Transverse colon (tissue), 4 donors: ENCODE measurements around the gene RBBP5. TPM values are rescaled to one million over a fixed set of nuclear protein-coding genes. Genes with fewer than 3 reads are reported as not detected.

ENCODE experiments used
- DNase-seq: peaks from one replicate; pipeline ENCODE4 v3.0.0-alpha.2; 2019
- H3K27ac ChIP-seq, 4 donors: fragments of 200-600 bp; sonication (generic); 2 replicates each; pipeline ENCODE4 v1.5.1; 2016 to 2018; ENCODE audit warnings: inconsistent platforms in 4 of 4
- H3K27me3 ChIP-seq: fragments of 200-600 bp; sonication (generic); 2 replicates; pipeline ENCODE4 v1.5.1; 2017; ENCODE audit warnings: inconsistent platforms
- H3K36me3 ChIP-seq, 4 donors: fragments of 200-600 bp; sonication (generic); 2 replicates each; pipeline ENCODE4 v1.5.1; 2017 to 2019; ENCODE audit warnings: inconsistent platforms in 4 of 4
- H3K4me1 ChIP-seq, 4 donors: fragments of 200-600 bp; sonication (generic); 2 replicates each; pipeline ENCODE4 v1.5.1; 2017 to 2020; ENCODE audit warnings: inconsistent platforms in 4 of 4
- H3K4me3 ChIP-seq, 4 donors: fragments of 200-600 bp; sonication (generic); 1 replicate in 1 of 4; 2 replicates in 3 of 4; pipeline versions ENCODE4 v1.5.1 to v1.6.1; 2017 to 2019; ENCODE audit warnings: inconsistent platforms in 4 of 4
- H3K9me3 ChIP-seq, 2 donors: fragments of 200-600 bp; sonication (generic); 2 replicates each; pipeline ENCODE4 v1.5.1; 2017 to 2019; ENCODE audit warnings: inconsistent platforms in 2 of 2
- EP300 ChIP-seq: sonication (generic); formaldehyde crosslinking; IDR thresholded peaks from one replicate; pipeline ENCODE4 v1.6.1; 2017; ENCODE audit warnings: antibody characterized with exemption, low read depth
- POLR2A ChIP-seq: fragments of 450-650 bp; IDR thresholded peaks from one replicate; pipeline ENCODE4 v1.6.1; 2016; ENCODE audit warnings: antibody characterized with exemption, mild to moderate bottlenecking, moderate library complexity
- POLR2AphosphoS5 ChIP-seq, 3 donors: sonication (generic); formaldehyde crosslinking; IDR thresholded peaks; one replicate each; pipeline ENCODE4 v1.6.1; 2016; ENCODE audit warnings: antibody characterized with exemption in 3 of 3
- WGBS, 2 donors: methylation state at CpG; one replicate each; pipeline ENCODE4 v1.1.5; 2018; ENCODE audit warnings: low coverage in 1 of 2; 5-methylcytosine and 5-hydroxymethylcytosine counted together
- in situ Hi-C, 4 donors: fragments of 200-750 bp; cut with MboI; loops; one replicate each; pipeline versions ENCODE4 v1.15.0 to v1.15.1; 2017; ENCODE audit warnings: low sequenced_read_pairs in 3 of 4, low pct_ligation_motif_present in 1 of 4, low pct_unique_long_range_greater_than_20kb in 1 of 4
- intact Hi-C: fragments of 100-400 bp; cut with DNase I; formaldehyde crosslinking; loops from one replicate; pipeline ENCODE4 v1.15.1; 2023; ENCODE audit warnings: low total_unique reads
- total RNA-seq, 4 donors: library from RNA; depleted of rRNA; stranded (reverse); fragments of >200 nt; gene quantifications; one replicate each; pipeline ENCODE4 v1.1.0, GENCODE V29; 2016
- TF ChIP-seq, protein P1 (sequence below), 5 experiments: fragments of 200-600 bp in 3 of 5; fragments of 450-650 bp in 2 of 5; sonication (generic) in 3 of 5; IDR thresholded peaks; 1 replicate in 2 of 5; 2 replicates in 3 of 5; pipeline ENCODE4 v1.5.1; 2016 to 2017; ENCODE audit warnings: antibody characterized with exemption in 5 of 5, inconsistent platforms in 3 of 5, mild to moderate bottlenecking in 2 of 5, moderate library complexity in 1 of 5

RBBP5 gene
- total RNA-seq, 4 donors from 2014 or later = 4.0 to 15.6 (median 10.2) TPM

DNA sequence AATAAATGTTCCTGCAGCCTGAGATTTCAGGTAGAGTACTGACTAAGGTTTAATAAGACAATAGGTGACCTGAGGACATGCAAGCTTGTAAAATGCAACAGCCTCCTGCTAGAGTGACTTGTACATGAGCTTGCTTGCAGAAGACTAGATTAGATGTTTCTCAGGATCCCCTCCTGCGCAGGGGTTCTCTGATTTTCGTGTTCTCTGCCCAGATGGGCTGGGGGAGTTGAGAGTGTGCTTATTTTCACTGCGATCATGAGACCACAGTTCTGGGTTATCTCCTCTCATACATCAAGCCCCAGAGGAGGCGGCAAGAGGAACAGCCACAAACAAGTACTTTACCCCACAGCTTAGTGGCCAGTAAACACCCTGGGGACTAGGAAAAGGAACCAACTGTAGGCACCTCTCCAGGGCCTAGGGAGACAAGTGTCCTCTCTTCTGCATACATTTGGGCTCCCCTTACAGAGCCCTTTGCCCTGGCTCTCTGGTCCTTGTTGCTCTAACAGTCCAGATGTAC lies 45.5 kb downstream of the RBBP5 start:
- Histone ChIP-seq H3K4me3 (no peak overlapping the region), H3K36me3 (no peaks in the 10 kb centered on the region), H3K9me3 (no peaks in the 10 kb centered on the region), H3K27ac (no peak overlapping the region), H3K4me1 (no peaks in the 10 kb centered on the region), H3K27me3 (no peaks in the 10 kb centered on the region)
- TF ChIP-seq POLR2A (no peak), EP300 (no peak), POLR2AphosphoS5 (IDR thresholded peaks at IDR 0.05) (no peak)
- TF ChIP-seq, protein P1, sequence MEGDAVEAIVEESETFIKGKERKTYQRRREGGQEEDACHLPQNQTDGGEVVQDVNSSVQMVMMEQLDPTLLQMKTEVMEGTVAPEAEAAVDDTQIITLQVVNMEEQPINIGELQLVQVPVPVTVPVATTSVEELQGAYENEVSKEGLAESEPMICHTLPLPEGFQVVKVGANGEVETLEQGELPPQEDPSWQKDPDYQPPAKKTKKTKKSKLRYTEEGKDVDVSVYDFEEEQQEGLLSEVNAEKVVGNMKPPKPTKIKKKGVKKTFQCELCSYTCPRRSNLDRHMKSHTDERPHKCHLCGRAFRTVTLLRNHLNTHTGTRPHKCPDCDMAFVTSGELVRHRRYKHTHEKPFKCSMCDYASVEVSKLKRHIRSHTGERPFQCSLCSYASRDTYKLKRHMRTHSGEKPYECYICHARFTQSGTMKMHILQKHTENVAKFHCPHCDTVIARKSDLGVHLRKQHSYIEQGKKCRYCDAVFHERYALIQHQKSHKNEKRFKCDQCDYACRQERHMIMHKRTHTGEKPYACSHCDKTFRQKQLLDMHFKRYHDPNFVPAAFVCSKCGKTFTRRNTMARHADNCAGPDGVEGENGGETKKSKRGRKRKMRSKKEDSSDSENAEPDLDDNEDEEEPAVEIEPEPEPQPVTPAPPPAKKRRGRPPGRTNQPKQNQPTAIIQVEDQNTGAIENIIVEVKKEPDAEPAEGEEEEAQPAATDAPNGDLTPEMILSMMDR (IDR thresholded peaks at IDR 0.05) = no peak
- intact Hi-C loops (no loop called here), in situ Hi-C loops (no loop called here)
- 89% methylated on average over 4 of the region's 4 CpGs; no CpG with 5 or more reads in 1 of the 2 donors for WGBS, 2 donors
- no peak for DNase-seq

DNA sequence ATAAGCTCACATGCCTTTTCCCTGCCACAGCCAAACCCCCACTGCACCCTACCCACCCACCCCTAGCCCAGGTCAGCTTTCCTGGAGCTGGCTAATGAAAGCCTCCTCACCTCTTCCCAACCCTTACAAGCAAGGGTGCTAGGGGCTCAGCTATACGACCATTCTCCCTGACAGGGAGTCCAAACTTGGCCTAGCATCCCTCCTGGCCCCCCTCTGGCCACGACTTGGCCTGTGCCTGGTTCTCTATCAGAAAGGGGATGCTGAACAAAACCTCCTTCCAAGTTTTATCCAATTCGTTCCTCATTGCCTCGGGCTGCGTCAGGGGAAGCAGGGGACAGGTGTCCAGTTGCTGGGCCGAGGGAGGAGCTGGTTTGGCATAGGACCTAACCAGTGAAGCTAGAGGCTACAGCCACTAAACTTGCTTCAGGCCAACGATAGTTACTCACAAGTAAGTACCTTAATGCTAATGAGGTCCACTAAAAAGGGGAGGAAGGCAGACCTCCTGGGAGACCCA lies 46.1 kb downstream of the RBBP5 start:
- no peaks in the 10 kb centered on the region for H3K4me1 ChIP-seq
- no peaks in the 10 kb centered on the region for H3K27me3 ChIP-seq
- in situ Hi-C loops = no loop called here
- no peak for DNase-seq
- H3K4me3 ChIP-seq = no peak overlapping the region
- intact Hi-C loops = no loop called here
- 58% methylated on average over 7 of the region's 7 CpGs; no CpG with 5 or more reads in 1 of the 2 donors for WGBS, 2 donors
- H3K36me3 ChIP-seq = no peaks in the 10 kb centered on the region
- H3K9me3 ChIP-seq = no peaks in the 10 kb centered on the region
- TF ChIP-seq POLR2AphosphoS5 (IDR thresholded peaks at IDR 0.05) (no peak), POLR2A (no peak)
- no peak overlapping the region for H3K27ac ChIP-seq

DNA sequence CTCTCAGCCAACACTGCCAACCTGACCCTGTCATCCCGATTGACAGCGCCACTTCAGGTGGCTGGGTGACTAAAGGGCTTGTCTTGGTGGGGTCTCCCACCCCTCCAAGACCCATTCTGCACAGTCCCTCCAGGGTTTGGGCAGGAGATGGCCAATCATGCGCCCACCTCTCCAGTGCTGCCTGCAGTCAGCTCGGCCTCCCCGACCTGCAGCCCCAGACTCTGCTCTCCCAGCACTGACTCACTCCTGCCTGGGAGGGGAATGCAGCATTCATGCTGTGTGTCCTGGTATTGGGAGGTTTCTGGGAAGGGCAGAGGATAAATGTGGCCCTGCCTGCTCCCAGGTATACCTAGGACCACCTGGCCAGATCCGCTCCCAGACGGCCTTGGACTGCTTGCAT lies 47.3 kb downstream of the RBBP5 start:
- in situ Hi-C loops (no loop called here), intact Hi-C loops (no loop called here)
- no peaks in the 10 kb centered on the region for H3K36me3 ChIP-seq
- WGBS, 2 donors = 94% methylated on average over 7 of the region's 7 CpGs; no CpG with 5 or more reads in 1 of the 2 donors
- TF ChIP-seq POLR2A = no peak
- no peak for TF ChIP-seq EP300
- no peak for TF ChIP-seq POLR2AphosphoS5 (IDR thresholded peaks at IDR 0.05)
- TF ChIP-seq, protein P1 (IDR thresholded peaks at IDR 0.05) = no peak
- no peak overlapping the region for H3K4me3 ChIP-seq
- no peaks in the 10 kb centered on the region for H3K27me3 ChIP-seq
- no peaks in the 10 kb centered on the region for H3K9me3 ChIP-seq
- H3K27ac ChIP-seq = no peak overlapping the region
- H3K4me1 ChIP-seq = no peaks in the 10 kb centered on the region
- no peak for DNase-seq

DNA sequence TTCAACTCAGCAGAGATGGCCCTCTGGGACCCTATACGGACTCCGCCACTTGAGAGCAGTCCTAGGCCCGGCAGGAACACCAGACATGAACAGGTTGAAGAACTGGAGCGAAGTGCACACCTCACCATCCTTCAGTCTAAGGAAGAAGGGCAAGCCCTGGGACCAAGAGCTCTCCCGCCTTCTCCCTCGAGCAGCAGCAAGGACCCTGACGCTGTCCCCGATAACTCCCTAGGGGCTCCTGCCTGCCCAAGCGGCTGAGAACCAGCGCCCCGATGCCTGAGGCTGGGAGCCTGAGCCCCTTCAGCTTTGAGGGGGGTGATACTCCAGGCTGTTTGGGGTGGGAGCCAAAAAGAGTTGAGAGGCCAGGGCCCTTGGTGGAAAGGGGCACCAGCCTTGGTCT lies 47.7 kb downstream of the RBBP5 start:
- intact Hi-C loops = no loop called here
- TF ChIP-seq, protein P1 (IDR thresholded peaks at IDR 0.05) = no peak
- TF ChIP-seq POLR2AphosphoS5 (IDR thresholded peaks at IDR 0.05) = no peak
- TF ChIP-seq POLR2A = no peak
- TF ChIP-seq EP300 = no peak

DNA sequence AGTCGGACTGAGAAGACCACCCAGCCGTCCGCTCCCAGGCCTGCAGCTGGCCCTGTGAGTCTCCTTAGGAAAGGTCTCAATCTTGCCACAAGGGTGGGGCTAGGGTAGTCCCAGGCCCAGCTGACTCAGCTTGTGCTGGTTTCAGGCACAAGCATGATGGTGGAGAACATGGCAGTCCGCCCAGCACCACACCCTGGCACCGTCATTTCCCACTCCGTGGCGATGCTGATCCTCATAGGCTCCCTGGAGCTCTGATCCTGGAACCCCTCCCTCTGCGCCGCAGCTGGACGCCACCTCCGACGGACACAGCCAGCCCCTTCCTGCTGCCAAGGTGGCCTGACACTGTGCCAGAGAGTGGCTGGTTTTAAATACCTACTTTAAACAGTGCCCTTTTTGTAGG lies 48.3 kb downstream of the RBBP5 start:
- TF ChIP-seq, protein P1 (IDR thresholded peaks at IDR 0.05) = no peak
- TF ChIP-seq POLR2AphosphoS5 (IDR thresholded peaks at IDR 0.05) (no peak), EP300 (no peak), POLR2A (no peak)
- no peaks in the 10 kb centered on the region for H3K4me1 ChIP-seq
- 86% methylated on average over 12 of the region's 12 CpGs; no CpG with 5 or more reads in 1 of the 2 donors for WGBS, 2 donors
- H3K27ac ChIP-seq = no peak overlapping the region
- no peaks in the 10 kb centered on the region for H3K36me3 ChIP-seq
- intact Hi-C loops = no loop called here
- H3K9me3 ChIP-seq = no peaks in the 10 kb centered on the region
- H3K4me3 ChIP-seq = no peak overlapping the region
- DNase-seq = no peak
- H3K27me3 ChIP-seq = no peaks in the 10 kb centered on the region
- in situ Hi-C loops = no loop called here

More for the DNA sequence above, 47.7 kb downstream of the RBBP5 start:
- in situ Hi-C loops = no loop called here
- Histone ChIP-seq H3K36me3 (no peaks in the 10 kb centered on the region), H3K4me3 (no peak overlapping the region), H3K9me3 (no peaks in the 10 kb centered on the region), H3K4me1 (no peaks in the 10 kb centered on the region), H3K27me3 (no peaks in the 10 kb centered on the region), H3K27ac (no peak overlapping the region)
- no peak for DNase-seq
- 89% methylated on average over 11 of the region's 11 CpGs; no CpG with 5 or more reads in 1 of the 2 donors for WGBS, 2 donors
